ENCODE results near the gene COL13A1. TPM values are rescaled to one million over a fixed set of nuclear protein-coding genes. Genes with fewer than 3 reads are reported as not detected.

The COL13A1 gene
- total RNA-seq, 6 donors from 2014 or later = 4.3 to 21.2 (median 10.4) TPM

DNA sequence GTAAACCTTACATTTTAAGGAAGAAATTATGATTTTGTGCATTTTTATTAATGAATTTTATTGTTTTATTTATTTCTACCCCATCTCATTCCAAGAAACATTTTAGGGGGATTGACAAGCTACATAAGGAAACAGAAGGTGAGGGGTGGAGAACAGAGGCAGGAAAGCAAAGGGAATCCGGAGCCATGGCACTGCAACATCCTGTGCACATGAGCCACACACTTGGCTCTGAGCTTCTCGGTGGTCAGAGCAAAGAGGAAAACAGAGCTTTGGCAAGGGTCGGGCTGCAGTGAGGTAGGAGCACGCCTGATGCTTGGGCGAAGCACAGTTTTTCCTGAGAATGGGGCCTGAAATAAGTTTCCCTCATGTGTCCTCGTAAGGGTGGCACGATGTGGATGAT is 68.9 kb downstream of the COL13A1 start:
- ATAC-seq (ENCODE audit: low FRiP score in 2 of 2) = no peak
- DNase-seq = no peak
- Histone ChIP-seq H3K4me3 (no peak overlapping the region), H3K27ac (no peak overlapping the region), H3K4me1 (peaks cover 0 to 22% (median 8%) of the 10 kb centered on the region in 4 donors), H3K36me3 (no peaks in the 10 kb centered on the region), H3K9me3 (no peaks in the 10 kb centered on the region), H3K27me3 (no peaks in the 10 kb centered on the region)
- TF ChIP-seq EP300 (IDR thresholded peaks at IDR 0.05) (no peak), POLR2A (IDR thresholded peaks at IDR 0.05) (no peak), POLR2AphosphoS5 (IDR thresholded peaks at IDR 0.05) (no peak)
- TF ChIP-seq, protein P1, sequence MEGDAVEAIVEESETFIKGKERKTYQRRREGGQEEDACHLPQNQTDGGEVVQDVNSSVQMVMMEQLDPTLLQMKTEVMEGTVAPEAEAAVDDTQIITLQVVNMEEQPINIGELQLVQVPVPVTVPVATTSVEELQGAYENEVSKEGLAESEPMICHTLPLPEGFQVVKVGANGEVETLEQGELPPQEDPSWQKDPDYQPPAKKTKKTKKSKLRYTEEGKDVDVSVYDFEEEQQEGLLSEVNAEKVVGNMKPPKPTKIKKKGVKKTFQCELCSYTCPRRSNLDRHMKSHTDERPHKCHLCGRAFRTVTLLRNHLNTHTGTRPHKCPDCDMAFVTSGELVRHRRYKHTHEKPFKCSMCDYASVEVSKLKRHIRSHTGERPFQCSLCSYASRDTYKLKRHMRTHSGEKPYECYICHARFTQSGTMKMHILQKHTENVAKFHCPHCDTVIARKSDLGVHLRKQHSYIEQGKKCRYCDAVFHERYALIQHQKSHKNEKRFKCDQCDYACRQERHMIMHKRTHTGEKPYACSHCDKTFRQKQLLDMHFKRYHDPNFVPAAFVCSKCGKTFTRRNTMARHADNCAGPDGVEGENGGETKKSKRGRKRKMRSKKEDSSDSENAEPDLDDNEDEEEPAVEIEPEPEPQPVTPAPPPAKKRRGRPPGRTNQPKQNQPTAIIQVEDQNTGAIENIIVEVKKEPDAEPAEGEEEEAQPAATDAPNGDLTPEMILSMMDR (IDR thresholded peaks at IDR 0.05) = no peak
- 73 to 81% methylated on average over 7 of the region's 7 CpGs for WGBS, 2 donors

- H3K27me3 ChIP-seq = no peaks in the 10 kb centered on the region
- no peak for ATAC-seq (ENCODE audit: low FRiP score in 2 of 2)
- WGBS, 2 donors = 84 to 94% methylated on average over 9 of the region's 9 CpGs
Measured at GRCh38 chr10:69871074-69871473, 69.4 kb downstream of the COL13A1 start.

GRCh38 chr10:69872323-69872722 is 70.6 kb downstream of the COL13A1 start:
- Histone ChIP-seq H3K36me3 (no peaks in the 10 kb centered on the region), H3K27ac (no peak overlapping the region), H3K27me3 (no peaks in the 10 kb centered on the region), H3K4me3 (no peak overlapping the region), H3K4me1 (peaks cover 0 to 7% (median 3%) of the 10 kb centered on the region in 4 donors), H3K9me3 (no peaks in the 10 kb centered on the region)
- TF ChIP-seq EP300 (IDR thresholded peaks at IDR 0.05) (no peak), POLR2A (IDR thresholded peaks at IDR 0.05) (no peak), POLR2AphosphoS5 (IDR thresholded peaks at IDR 0.05) (no peak)
- TF ChIP-seq, protein P1 (IDR thresholded peaks at IDR 0.05) = no peak
- no peak for DNase-seq
- no peak for ATAC-seq (ENCODE audit: low FRiP score in 2 of 2)
- WGBS, 2 donors = 73 to 82% methylated on average over 2 of the region's 2 CpGs

More at GRCh38 chr10:69871074-69871473, 69.4 kb downstream of the COL13A1 start:
- Histone ChIP-seq H3K4me1 (peaks cover 0 to 17% (median 8%) of the 10 kb centered on the region in 4 donors), H3K36me3 (no peaks in the 10 kb centered on the region), H3K4me3 (no peak overlapping the region), H3K27ac (no peak overlapping the region), H3K9me3 (no peaks in the 10 kb centered on the region)
- DNase-seq = no peak
- no peak for TF ChIP-seq POLR2AphosphoS5 (IDR thresholded peaks at IDR 0.05)
- TF ChIP-seq, protein P1 (IDR thresholded peaks at IDR 0.05) = no peak
- no peak for TF ChIP-seq EP300 (IDR thresholded peaks at IDR 0.05)
- no peak for TF ChIP-seq POLR2A (IDR thresholded peaks at IDR 0.05)

DNA sequence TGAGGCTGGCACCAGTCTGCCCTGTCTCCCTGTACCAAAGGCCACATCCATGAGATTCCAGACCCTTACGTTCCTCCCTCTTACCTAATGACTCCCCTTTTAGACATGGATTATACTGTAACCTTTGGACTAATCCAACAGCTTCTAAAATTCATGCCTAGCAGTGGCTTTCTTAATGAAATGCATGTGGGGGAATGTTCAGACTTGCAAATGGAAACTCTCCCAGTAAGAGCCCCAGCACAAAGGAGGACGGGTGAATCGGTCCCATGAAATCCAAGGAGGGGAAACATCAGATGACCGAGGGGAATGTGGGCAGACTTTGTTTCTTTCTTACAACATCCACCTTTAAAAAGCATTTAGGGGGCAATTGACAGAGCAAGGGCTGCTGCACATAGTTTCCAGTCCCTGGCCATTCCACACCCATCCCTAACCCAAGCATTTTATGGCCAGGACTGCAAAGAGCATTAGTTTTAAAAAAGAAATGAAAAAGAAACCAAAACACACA is 71.5 kb downstream of the COL13A1 start:
- Histone ChIP-seq H3K4me3 (no peak overlapping the region), H3K4me1 (peaks cover 0 to 6% (median 3%) of the 10 kb centered on the region in 4 donors), H3K9me3 (no peaks in the 10 kb centered on the region), H3K36me3 (no peaks in the 10 kb centered on the region), H3K27me3 (no peaks in the 10 kb centered on the region), H3K27ac (no peak overlapping the region)
- WGBS, 2 donors = 87 to 92% methylated on average over 4 of the region's 4 CpGs
- TF ChIP-seq EP300 (IDR thresholded peaks at IDR 0.05) = no peak
- no peak for TF ChIP-seq POLR2A (IDR thresholded peaks at IDR 0.05)
- no peak for TF ChIP-seq POLR2AphosphoS5 (IDR thresholded peaks at IDR 0.05)
- TF ChIP-seq, protein P1 (IDR thresholded peaks at IDR 0.05) = no peak
- ATAC-seq (ENCODE audit: low FRiP score in 2 of 2) (no peak), DNase-seq (no peak)

DNA sequence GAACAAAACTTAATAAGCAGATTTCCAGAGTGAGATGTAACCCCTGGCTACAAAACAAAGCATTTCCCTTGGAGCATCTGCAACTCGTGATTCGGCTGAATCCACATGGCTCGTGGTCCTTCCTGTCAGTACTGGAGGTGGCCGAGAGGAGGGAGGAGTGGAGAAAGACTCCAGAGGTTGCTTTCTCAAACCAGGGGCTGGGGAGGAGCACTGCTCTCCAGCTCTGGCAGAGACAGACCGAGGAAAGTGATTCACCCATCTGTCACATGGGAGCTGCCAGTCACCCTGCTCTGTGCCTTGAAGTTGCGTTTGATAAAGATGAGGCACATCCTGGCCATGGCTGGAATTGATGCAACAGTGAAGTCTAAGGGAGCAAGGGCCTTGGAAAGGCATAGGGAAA is 72.7 kb downstream of the COL13A1 start:
- DNase-seq = no peak
- WGBS, 2 donors = 66 to 71% methylated on average over 6 of the region's 6 CpGs
- no peak for ATAC-seq (ENCODE audit: low FRiP score in 2 of 2)
- Histone ChIP-seq H3K4me1 (peaks cover 0 to 3% (median 1%) of the 10 kb centered on the region in 4 donors), H3K4me3 (no peak overlapping the region), H3K27me3 (no peaks in the 10 kb centered on the region), H3K36me3 (no peaks in the 10 kb centered on the region), H3K27ac (no peak overlapping the region), H3K9me3 (no peaks in the 10 kb centered on the region)
- TF ChIP-seq, protein P1 (IDR thresholded peaks at IDR 0.05) = no peak
- TF ChIP-seq POLR2A (IDR thresholded peaks at IDR 0.05) (no peak), POLR2AphosphoS5 (IDR thresholded peaks at IDR 0.05) (no peak), EP300 (IDR thresholded peaks at IDR 0.05) (no peak)

Data from upper lobe of left lung (tissue), 6 donors.